Stomach (tissue), 9 donors: ENCODE measurements around the gene SEZ6L2. TPM values are rescaled to one million over a fixed set of nuclear protein-coding genes. Genes with fewer than 3 reads are reported as not detected.
A peak's percentile ranks its signal among the peaks of the same experiment; 100 is the strongest.
"Not testable (repeated sequence)": the region's sequence is repeated elsewhere in the genome, so short reads cannot be mapped to it uniquely, and the experiment has no call there.

Experiments used
- DNase-seq, 2 donors: peaks; one replicate each; pipeline versions ENCODE4 v3.0.0 to v3.0.0-alpha.2; 2013 to 2019
- H3K27ac ChIP-seq, 5 donors: fragments of 200-600 bp in 4 of 5; sonication (generic) in 4 of 5; one replicate each; pipeline ENCODE4 v1.5.1; 2013 to 2019; ENCODE audit warnings: mild to moderate bottlenecking in 1 of 5, moderate library complexity in 1 of 5
- H3K27me3 ChIP-seq, 3 donors: fragments of 200-600 bp; sonication (generic); one replicate each; pipeline ENCODE4 v1.5.1; 2017 to 2019; ENCODE audit warnings: mixed run types in 1 of 3
- H3K36me3 ChIP-seq, 4 donors: fragments of 200-600 bp; sonication (generic); 1 replicate in 3 of 4; 2 replicates in 1 of 4; pipeline ENCODE4 v1.5.1; 2016 to 2019
- H3K4me1 ChIP-seq, 4 donors: fragments of 200-600 bp; sonication (generic); one replicate each; pipeline ENCODE4 v1.5.1; 2016 to 2019
- H3K4me3 ChIP-seq, 4 donors: fragments of 200-600 bp; sonication (generic) in 3 of 4; one replicate each; pipeline ENCODE4 v1.5.1; 2016 to 2019; ENCODE audit warnings: mild to moderate bottlenecking in 1 of 4
- H3K9me3 ChIP-seq, 4 donors: fragments of 200-600 bp; sonication (generic); one replicate each; pipeline ENCODE4 v1.5.1; 2016 to 2019
- EP300 ChIP-seq: sonication (generic); formaldehyde crosslinking; IDR thresholded peaks from one replicate; pipeline ENCODE4 v1.6.1; 2017; ENCODE audit warnings: antibody characterized with exemption
- POLR2A ChIP-seq, 4 donors: fragments of 450-650 bp; IDR thresholded peaks; one replicate each; pipeline ENCODE4 v1.6.1; 2016; ENCODE audit warnings: antibody characterized with exemption in 4 of 4, control low read depth in 2 of 4, mild to moderate bottlenecking in 1 of 4, moderate library complexity in 1 of 4
- POLR2AphosphoS5 ChIP-seq, 3 donors: sonication (generic); formaldehyde crosslinking; IDR thresholded peaks; one replicate each; pipeline ENCODE4 v1.6.1; 2016; ENCODE audit warnings: antibody characterized with exemption in 3 of 3
- WGBS, 5 donors: extraction: QIAGEN DNeasy Blood & Tissue Kit in 3 of 5; methylation state at CpG; one replicate each; pipeline versions ENCODE4 v1.1.5 to v1.1.7; 2013 to 2018; 5-methylcytosine and 5-hydroxymethylcytosine counted together
- intact Hi-C: fragments of 100-400 bp; cut with DNase I; formaldehyde crosslinking; loops from one replicate; pipeline ENCODE4 v1.15.1; 2023; ENCODE audit warnings: low total_unique reads
- polyA plus RNA-seq, 3 donors: library from polyadenylated mRNA; stranded (reverse); fragments of 200-250 nt; gene quantifications; one replicate each; pipeline ENCODE4 v1.2.3, GENCODE V29; 2013
- total RNA-seq, 5 donors: library from RNA; depleted of rRNA; stranded (reverse); fragments of >200 nt; gene quantifications; one replicate each; pipeline versions ENCODE4 v1.1.0 to v1.2.3, GENCODE V29; 2014 to 2016
- TF ChIP-seq, protein P1 (sequence below), 7 experiments: fragments of 450-650 bp in 4 of 7; fragments of 200-600 bp in 3 of 7; sonication (generic) in 3 of 7; IDR thresholded peaks; one replicate each; pipeline ENCODE4 v1.5.1; 2016 to 2019; ENCODE audit warnings: antibody characterized with exemption in 7 of 7, control low read depth in 2 of 7, mild to moderate bottlenecking in 1 of 7
- donor health status: healthy with polysubstance abuse.
- donor health status: Bipolar disorder and iron deficiency.
- donor health status: healthy.

Gene SEZ6L2
- total and polyA plus RNA-seq, 8 donors: 1.5 to 31.4 (median 7.7) TPM; not detected in 1

DNA sequence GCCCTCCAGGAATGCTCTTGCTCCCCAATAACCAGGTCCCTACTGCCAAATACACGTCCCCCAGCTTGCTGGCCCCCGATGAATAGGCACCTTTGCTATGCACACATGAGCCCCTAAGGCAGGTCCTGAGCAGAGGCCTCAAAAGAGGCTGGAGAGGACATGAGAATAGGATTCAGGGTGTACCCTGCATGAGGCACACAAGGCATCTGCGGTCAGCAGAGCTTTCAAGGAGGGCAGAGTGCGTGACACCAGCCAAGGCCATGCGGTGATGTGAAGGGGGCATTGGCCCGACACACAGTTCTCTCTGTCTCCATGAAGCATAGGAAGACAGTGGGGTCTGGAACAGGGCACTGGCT lies 6.9 kb downstream of the SEZ6L2 start:
- Histone ChIP-seq H3K4me3 (no peak overlapping the region), H3K27ac (no peak overlapping the region), H3K9me3 (no peaks in the 10 kb centered on the region), H3K36me3 (no peaks in the 10 kb centered on the region), H3K4me1 (no peaks in the 10 kb centered on the region), H3K27me3 (peaks cover 0 to 20% (median 8%) of the 10 kb centered on the region in 3 donors)
- TF ChIP-seq POLR2AphosphoS5 (IDR thresholded peaks at IDR 0.05) (no peak), POLR2A (IDR thresholded peaks at IDR 0.05) (no peak), EP300 (no peak)
- TF ChIP-seq, protein P1, sequence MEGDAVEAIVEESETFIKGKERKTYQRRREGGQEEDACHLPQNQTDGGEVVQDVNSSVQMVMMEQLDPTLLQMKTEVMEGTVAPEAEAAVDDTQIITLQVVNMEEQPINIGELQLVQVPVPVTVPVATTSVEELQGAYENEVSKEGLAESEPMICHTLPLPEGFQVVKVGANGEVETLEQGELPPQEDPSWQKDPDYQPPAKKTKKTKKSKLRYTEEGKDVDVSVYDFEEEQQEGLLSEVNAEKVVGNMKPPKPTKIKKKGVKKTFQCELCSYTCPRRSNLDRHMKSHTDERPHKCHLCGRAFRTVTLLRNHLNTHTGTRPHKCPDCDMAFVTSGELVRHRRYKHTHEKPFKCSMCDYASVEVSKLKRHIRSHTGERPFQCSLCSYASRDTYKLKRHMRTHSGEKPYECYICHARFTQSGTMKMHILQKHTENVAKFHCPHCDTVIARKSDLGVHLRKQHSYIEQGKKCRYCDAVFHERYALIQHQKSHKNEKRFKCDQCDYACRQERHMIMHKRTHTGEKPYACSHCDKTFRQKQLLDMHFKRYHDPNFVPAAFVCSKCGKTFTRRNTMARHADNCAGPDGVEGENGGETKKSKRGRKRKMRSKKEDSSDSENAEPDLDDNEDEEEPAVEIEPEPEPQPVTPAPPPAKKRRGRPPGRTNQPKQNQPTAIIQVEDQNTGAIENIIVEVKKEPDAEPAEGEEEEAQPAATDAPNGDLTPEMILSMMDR (IDR thresholded peaks at IDR 0.05): no peak
- DNase-seq: no peak
- WGBS, 5 donors: 78 to 94% (median 88%) methylated on average over 6 of the region's 6 CpGs
- intact Hi-C loops: no loop called here

DNA sequence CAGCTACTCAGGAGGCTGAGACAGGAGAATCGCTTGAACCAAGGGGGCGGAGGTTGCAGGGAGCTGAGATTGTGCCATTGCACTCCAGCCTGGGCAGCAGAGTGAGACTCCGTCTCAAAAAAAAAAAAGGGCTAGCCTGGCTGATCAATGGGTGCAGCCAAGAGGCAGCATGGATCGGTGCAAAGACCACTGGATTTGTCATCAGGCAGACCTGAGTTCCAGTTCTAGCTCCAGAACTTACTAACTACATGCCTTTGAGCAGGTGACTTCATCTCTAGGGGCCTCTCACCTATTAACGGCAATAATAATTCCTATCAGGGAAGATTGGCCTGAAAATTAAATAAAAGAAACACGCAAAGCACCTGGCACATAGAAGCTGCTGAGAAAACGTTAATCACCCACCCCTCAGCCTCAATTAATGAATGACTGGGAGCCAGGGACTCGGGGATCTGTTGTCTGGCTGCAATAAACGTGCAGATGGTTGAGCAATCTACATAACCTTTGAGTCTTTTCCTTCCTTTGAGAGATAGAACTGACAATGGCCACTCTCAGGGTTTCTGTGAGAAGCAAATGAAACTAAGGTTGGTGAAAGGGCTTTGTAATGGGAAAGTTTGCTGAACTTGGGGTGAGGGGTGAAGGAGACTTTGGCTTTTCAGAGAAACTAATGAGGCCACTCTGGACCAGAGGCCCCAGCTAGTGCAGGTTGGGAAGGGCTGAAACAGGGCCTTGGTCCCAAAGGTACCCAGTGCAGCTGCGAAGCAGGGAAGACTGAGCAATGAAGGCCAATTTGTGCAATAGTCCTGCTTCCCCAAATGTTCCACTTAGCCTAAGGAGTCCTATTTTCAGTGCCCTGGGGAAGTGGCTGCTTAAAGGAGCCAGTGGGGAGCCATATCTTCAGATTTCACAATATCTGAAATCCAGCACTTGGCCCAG lies 7.6 kb downstream of the SEZ6L2 start:
- peak in 1 of 2 donors; percentile 24 for DNase-seq

DNA sequence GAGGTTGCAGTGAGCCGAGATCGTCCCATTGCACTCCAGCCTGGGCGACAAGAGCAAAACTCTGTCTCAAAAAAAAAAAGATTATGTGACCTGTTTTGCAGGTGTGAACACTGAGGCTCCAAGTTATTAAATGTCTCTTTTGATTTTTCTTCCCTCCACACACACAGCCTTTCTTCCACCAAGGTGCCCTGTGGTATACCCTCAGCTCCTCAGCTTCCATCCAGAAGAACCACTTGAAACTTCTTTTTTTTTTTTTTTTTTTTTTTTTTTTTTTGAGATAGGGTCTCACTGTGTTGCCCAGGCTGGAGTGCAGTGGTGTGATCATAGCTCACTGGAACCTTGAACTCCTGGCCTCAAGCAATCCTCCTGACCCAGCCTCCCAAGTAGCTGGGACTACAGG lies 10.0 kb downstream of the SEZ6L2 start:
- H3K27ac ChIP-seq, H3K4me1 ChIP-seq, H3K36me3 ChIP-seq, H3K27me3 ChIP-seq, DNase-seq, H3K9me3 ChIP-seq, H3K4me3 ChIP-seq, intact Hi-C loops: not testable (repeated sequence)
- 91 to 98% (median 97%) methylated on average over 3 of the region's 3 CpGs for WGBS, 5 donors

More for the DNA sequence above, 7.6 kb downstream of the SEZ6L2 start:
- Histone ChIP-seq H3K9me3 (no peaks in the 10 kb centered on the region), H3K4me1 (no peaks in the 10 kb centered on the region), H3K27ac (no peak overlapping the region), H3K4me3 (no peak overlapping the region), H3K36me3 (no peaks in the 10 kb centered on the region), H3K27me3 (peaks cover 0 to 14% (median 4%) of the 10 kb centered on the region in 3 donors)
- intact Hi-C loops: no loop called here
- TF ChIP-seq EP300 (no peak), POLR2A (IDR thresholded peaks at IDR 0.05) (no peak), POLR2AphosphoS5 (IDR thresholded peaks at IDR 0.05) (no peak)
- TF ChIP-seq, protein P1 (IDR thresholded peaks at IDR 0.05): no peak
- WGBS, 5 donors: 60 to 78% (median 71%) methylated on average over 8 to 10 of the region's 10 CpGs

DNA sequence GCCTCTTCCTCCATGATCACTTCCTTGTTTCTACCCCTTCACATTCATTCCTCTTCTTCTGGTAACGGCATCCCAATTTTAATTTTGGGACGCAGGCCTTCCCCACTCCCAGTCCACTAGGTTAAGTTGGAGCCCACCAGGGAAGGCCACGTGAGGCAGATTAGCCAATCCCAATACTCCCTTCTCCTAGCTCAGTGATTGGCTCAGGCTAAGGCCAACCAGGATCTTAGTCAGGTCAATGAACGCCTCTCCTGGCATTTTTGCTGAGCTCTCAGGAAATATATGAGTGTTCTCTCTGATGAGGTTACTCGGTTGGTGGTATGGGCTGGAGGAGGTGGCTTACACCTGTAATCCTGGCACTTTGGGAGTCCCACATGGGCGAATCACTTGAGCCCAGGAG lies 15.4 kb downstream of the SEZ6L2 start:
- Histone ChIP-seq H3K27me3 (peaks cover 0 to 26% (median 0%) of the 10 kb centered on the region in 3 donors), H3K4me1 (no peaks in the 10 kb centered on the region), H3K27ac (no peak overlapping the region), H3K36me3 (peaks cover 0 to 3% (median 0%) of the 10 kb centered on the region in 4 donors), H3K9me3 (no peaks in the 10 kb centered on the region), H3K4me3 (no peak overlapping the region)
- DNase-seq: no peak
- TF ChIP-seq POLR2A (IDR thresholded peaks at IDR 0.05): no peak
- TF ChIP-seq, protein P1 (IDR thresholded peaks at IDR 0.05): no peak
- TF ChIP-seq POLR2AphosphoS5 (IDR thresholded peaks at IDR 0.05): no peak
- no peak for TF ChIP-seq EP300
- intact Hi-C loops: no loop called here
- WGBS, 5 donors: 57 to 93% (median 91%) methylated on average over 6 of the region's 6 CpGs

DNA sequence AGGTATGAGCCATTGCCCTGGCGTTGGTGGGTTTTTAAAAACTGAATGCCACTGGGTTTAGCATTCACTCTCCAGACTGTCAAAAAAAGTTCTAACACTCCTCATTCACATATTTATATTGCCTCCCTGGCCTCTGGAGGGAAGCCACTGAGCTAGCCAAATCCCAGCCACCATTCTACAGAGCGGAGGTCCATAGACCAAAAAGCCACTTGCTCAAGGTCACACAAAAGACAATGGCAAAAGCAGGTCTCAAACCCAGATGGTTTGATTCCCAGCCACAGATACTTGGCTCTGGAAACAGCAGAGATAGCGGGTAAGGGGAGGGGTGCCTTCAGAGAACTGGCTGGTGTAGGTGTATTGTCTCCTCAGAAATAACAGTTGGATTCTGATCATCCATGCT lies 18.3 kb downstream of the SEZ6L2 start:
- H3K4me1 ChIP-seq: peaks cover 0 to 13% (median 9%) of the 10 kb centered on the region in 4 donors
- H3K4me3 ChIP-seq: no peak overlapping the region
- intact Hi-C loops: no loop called here
- H3K9me3 ChIP-seq: no peaks in the 10 kb centered on the region
- no peak for TF ChIP-seq EP300
- TF ChIP-seq, protein P1 (IDR thresholded peaks at IDR 0.05): no peak
- H3K36me3 ChIP-seq: peaks cover 0 to 3% (median 0%) of the 10 kb centered on the region in 4 donors
- DNase-seq: no peak
- 88 to 98% (median 92%) methylated on average over 3 of the region's 3 CpGs for WGBS, 5 donors
- H3K27me3 ChIP-seq: peaks cover 0 to 47% (median 19%) of the 10 kb centered on the region in 3 donors
- no peak overlapping the region for H3K27ac ChIP-seq
